VCaP (cell line): ENCODE results near the gene MIEF1.
A peak's percentile ranks its signal among the peaks of the same experiment; 100 is the strongest.

Experiments
- H3K27ac ChIP-seq: fragments of 450-650 bp; 2 replicates; pipeline ENCODE4 v1.5.1; 2017
- TF ChIP-seq, protein P1 (sequence below): fragments of 450-650 bp; conservative IDR thresholded peaks from 2 replicates; pipeline ENCODE4 v1.5.1; 2017; ENCODE audit warnings: mild to moderate bottlenecking, moderate library complexity

The MIEF1 gene

DNA sequence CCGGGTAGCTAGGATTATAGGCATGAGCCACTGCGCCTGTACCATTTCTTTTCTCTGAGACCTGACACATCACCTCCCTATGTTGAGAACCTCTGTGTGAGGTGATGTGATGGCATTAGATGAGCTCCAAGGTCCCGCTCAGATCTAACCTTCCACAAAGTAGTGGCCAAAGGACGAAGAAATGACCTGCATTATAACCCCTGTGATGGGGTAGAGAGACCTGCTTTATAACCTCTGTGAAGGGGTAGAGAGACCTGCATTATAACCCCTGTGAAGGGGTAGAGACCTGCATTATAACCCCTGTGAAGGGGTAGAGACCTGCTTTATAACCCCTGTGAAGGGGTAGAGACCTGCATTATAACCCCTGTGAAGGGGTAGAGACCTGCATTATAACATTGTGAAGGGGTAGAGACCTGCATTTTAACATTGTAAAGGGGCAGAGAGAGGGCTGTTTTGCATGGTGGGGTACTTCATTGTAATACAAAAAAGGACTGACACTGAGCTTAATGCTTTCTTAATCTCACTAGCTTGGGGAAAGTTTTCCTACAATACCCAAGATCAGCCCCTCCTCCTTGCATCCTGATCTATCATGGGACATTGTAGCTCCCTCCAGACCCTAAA, 8.5 kb downstream of the MIEF1 start:
- TF ChIP-seq, protein P1, sequence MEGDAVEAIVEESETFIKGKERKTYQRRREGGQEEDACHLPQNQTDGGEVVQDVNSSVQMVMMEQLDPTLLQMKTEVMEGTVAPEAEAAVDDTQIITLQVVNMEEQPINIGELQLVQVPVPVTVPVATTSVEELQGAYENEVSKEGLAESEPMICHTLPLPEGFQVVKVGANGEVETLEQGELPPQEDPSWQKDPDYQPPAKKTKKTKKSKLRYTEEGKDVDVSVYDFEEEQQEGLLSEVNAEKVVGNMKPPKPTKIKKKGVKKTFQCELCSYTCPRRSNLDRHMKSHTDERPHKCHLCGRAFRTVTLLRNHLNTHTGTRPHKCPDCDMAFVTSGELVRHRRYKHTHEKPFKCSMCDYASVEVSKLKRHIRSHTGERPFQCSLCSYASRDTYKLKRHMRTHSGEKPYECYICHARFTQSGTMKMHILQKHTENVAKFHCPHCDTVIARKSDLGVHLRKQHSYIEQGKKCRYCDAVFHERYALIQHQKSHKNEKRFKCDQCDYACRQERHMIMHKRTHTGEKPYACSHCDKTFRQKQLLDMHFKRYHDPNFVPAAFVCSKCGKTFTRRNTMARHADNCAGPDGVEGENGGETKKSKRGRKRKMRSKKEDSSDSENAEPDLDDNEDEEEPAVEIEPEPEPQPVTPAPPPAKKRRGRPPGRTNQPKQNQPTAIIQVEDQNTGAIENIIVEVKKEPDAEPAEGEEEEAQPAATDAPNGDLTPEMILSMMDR = no peak
- H3K27ac ChIP-seq = no peak overlapping the region

DNA sequence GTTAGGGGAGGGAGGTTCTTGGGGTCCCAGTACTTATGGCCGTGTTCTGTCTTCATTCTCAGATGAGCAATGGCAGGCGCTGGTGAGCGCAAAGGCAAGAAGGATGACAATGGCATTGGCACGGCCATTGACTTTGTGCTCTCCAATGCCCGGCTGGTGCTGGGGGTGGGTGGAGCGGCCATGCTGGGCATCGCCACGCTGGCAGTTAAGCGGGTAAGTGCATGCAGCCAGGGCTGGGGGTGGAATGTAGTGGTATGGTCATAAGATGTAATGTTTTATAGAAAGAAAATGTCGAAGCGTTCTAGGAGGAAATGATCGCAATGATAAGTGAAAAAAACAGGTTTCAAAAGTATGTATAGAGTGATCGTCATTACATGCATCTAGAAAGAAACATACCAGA, 9.1 kb downstream of the MIEF1 start:
- TF ChIP-seq, protein P1 = no peak
- H3K27ac ChIP-seq = no peak overlapping the region

DNA sequence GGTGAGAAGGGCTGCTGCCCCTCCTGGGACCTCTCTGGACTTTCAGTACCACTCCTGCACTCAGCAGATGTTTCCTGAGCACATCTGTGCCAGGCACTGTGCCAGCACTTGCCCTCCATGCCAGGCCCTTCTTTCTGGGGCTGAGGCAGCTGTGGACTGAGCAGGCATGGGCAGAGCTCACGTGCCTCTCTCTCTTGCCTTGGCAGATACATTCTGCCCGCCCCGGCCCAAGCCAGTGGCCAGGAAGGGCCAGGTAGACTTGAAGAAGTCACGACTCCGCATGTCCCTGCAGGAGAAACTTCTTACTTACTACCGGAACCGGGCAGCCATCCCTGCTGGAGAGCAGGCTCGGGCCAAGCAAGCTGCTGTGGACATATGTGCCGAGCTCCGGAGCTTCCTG, 9.9 kb downstream of the MIEF1 start:
- TF ChIP-seq, protein P1 = no peak
- H3K27ac ChIP-seq = no peak overlapping the region

DNA sequence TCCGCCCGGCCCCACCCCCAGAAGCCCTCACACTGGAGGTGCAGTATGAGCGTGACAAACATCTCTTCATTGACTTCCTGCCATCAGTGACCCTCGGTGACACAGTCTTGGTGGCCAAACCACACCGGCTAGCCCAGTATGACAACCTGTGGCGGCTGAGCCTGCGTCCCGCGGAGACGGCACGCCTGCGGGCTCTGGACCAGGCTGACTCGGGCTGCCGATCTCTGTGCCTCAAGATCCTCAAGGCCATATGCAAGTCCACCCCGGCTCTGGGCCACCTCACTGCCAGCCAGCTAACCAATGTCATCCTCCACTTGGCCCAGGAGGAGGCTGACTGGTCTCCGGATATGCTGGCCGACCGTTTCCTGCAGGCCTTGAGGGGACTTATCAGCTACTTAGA, 11.7 kb downstream of the MIEF1 start:
- TF ChIP-seq, protein P1 = no peak
- H3K27ac ChIP-seq = no peak overlapping the region

DNA sequence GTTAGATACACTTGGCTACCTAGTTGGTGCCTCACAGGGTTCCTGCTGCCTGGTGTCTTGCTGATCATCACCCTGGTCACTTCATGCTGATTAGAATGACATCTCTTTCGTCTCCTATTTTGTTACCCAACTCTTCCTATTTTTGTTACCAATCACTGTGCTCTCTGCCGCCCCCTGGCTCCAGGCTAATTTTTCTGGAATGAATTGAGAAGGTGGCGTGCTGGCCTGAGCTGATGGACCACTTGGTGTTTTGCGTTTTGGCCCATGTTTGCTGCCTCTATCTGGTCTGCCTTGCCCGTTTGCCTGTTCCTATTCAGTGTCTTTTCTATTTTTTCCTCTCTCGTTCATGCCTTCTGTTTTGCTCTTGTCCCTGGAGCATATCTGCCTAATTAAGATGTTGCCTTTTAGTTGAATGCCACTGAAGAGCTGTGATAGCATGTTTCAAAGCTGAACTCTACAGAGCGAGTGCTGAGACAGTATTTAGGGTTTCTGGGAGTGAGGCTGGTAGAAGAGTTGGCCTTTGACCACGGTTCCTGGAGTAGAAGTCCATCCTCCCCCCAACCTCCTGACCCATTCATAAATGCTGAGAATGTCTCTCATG, 12.4 kb downstream of the MIEF1 start:
- TF ChIP-seq, protein P1 = peak; percentile 87
- H3K27ac ChIP-seq = no peak overlapping the region

DNA sequence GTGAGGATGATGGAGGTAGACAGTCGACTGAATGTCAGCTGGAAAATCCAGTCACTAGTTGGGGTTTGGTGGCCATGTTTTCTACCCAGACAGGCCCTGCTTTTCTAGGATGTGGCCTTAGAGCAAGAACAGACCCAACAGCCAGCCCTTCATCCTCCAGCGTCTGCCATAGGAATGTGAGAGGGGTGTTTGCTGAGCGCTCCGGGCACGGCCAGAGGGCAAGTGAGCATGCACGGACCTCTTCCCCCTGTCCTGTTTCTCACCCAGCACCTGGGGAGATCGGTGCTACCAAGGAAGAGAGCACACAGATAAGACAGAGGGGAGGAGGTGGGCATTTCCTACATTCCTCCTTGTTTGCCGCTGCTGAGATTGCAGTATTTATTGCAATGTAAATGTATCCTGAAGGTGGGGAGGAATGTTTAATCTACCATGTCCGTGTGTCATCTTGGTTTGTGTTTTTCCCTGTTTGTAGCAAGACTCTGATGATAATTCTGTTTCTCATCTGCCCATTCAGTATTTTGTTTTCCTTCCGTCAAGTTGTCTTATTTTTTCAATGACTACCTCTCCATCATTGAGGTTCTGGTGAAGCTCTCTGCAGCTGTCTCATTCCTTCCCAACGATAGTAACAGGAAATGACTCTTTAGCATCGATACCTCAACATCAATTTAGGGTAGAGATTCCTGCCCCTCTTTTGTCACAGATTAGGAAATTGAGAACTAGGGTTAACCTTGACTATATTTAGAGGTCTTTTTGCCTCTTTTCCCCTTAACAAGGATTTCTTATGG, 13.4 kb downstream of the MIEF1 start:
- TF ChIP-seq, protein P1 = no peak
- no peak overlapping the region for H3K27ac ChIP-seq

DNA sequence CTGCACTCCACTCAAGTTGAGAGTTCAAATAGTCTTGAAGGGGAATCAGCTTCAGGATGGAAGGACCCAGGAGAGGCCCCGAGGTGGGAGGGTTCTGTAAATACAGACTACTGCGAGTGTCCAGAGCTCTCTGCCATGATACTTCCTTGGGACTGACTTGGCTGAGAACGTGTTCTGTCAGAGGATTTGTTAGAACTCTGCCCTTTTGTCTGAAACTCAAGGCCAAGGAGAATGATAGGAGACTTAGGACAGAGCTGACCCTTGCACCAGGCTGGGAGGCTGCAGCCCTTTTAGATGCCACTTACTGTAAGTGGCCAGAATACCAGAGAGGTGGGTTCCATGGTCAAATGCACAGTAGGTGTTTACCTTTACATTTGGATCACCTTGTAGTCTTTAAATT, 15.4 kb downstream of the MIEF1 start:
- TF ChIP-seq, protein P1 = no peak
- H3K27ac ChIP-seq = peak overlapping the region; percentile 98
